Gastroesophageal sphincter (tissue), 3 donors: Measurements from ENCODE around the gene YJU2.

ENCODE experiments used
- CTCF ChIP-seq, 4 experiments: fragments of 200-600 bp in 2 of 4; fragments of 450-650 bp in 2 of 4; sonication (generic) in 1 of 4; IDR thresholded peaks; one replicate each; pipeline ENCODE4 v1.5.1; 2017 to 2019; ENCODE audit warnings: antibody characterized with exemption in 4 of 4, mild to moderate bottlenecking in 2 of 4, moderate library complexity in 2 of 4
- EP300 ChIP-seq: sonication (generic); formaldehyde crosslinking; IDR thresholded peaks from one replicate; pipeline ENCODE4 v1.6.1; 2017; ENCODE audit warnings: antibody characterized with exemption, mild to moderate bottlenecking
- POLR2A ChIP-seq, 2 donors: fragments of 450-650 bp; IDR thresholded peaks; one replicate each; pipeline ENCODE4 v1.6.1; 2017; ENCODE audit warnings: antibody characterized with exemption in 2 of 2, mild to moderate bottlenecking in 2 of 2, moderate library complexity in 1 of 2
- POLR2AphosphoS5 ChIP-seq: sonication (generic); formaldehyde crosslinking; IDR thresholded peaks from one replicate; pipeline ENCODE4 v1.6.1; 2017; ENCODE audit warnings: antibody characterized with exemption

- TF ChIP-seq EP300 (no peak), CTCF (IDR thresholded peaks at IDR 0.05) (no peak), POLR2A (IDR thresholded peaks at IDR 0.05) (no peak), POLR2AphosphoS5 (no peak)
Observed at GRCh38 chr19:4297901-4298809, 51.3 kb downstream of the YJU2 start.
